ENCODE data around the gene PRLHR.

- no peak for TF ChIP-seq POLR2AphosphoS5 (IDR thresholded peaks at IDR 0.05; ENCODE audit: low read depth)
- no peak for TF ChIP-seq CTCF (IDR thresholded peaks at IDR 0.05; ENCODE audit: insufficient read depth, low read length)
Measured at GRCh38 chr10:118596426-118597124, 1.1 kb upstream of the PRLHR start.
